HG02884 (cell line): Measurements from ENCODE around the gene ITPR1.

Source experiments
- ATAC-seq: cut with Tn5 transposase; IDR thresholded peaks from one replicate; pipeline ENCODE4 v1.9.1; 2021; ENCODE audit warnings: mild to moderate bottlenecking, moderate library complexity; ENCODE audit not compliant: unreplicated experiment

Gene ITPR1

DNA sequence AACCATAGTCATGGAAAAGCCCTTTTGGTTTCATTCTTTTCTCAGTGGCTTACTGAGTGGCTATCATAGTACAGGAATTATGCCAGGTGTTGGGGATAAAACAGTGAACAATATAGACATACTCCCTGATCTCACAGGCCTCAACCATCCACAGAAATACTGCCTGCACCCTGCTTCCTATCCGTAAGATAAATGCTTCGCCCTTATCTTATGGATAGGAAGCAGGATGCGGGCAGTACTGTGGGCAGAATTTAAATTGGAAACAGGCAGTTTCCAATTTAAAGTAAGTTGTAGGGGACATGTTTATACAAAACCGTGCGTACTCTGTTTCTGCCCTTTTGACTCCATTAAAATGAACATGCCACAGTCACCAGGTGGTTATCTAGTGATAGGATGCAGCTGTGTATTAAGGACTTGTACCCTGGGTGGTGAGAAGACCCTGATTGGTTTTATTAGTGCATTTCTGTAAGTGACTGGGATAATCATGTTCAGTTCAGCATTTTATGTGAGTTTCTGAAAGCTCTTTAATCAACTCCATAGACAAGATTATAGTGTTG, 344.3 kb downstream of the ITPR1 start:
- no peak for ATAC-seq

DNA sequence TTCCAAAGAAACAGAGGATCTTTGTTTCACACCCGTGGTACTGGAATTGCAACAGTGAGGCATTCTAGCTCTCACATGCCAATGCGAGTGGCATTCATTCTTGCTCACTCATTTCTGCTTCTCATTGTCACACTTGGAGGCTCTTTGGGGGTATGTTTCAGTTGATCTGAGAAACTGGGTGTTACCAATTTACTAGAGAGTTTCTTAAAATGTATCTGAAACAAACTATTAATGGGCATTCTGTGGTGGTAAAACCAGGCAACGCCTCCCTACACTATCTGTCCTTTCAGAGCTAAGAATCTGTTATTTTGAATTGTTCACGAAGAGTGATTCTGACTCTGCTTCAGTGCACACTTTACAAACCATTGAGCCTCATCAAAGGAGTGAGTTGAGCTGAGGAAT, 345.5 kb downstream of the ITPR1 start:
- peak; percentile 42 for ATAC-seq

DNA sequence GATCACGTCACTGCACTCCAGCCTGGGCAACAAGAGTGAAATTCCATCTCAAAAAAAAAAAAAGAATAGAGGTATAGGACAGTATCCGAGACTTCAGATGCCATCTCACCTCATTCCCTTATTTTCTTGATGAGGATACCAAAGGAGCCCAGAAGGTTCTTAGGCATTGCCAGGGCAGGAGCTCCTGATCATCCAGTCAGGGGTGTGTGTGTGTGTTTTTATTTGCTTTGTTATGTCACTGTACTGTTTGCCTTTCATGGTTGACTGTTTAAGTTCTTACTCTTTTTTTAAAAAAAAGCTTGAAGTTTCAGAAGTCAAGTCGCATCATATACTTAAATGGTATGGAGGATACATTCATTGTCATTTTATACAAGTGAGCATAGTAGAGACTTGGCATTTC, 346.1 kb downstream of the ITPR1 start:
- no peak for ATAC-seq

DNA sequence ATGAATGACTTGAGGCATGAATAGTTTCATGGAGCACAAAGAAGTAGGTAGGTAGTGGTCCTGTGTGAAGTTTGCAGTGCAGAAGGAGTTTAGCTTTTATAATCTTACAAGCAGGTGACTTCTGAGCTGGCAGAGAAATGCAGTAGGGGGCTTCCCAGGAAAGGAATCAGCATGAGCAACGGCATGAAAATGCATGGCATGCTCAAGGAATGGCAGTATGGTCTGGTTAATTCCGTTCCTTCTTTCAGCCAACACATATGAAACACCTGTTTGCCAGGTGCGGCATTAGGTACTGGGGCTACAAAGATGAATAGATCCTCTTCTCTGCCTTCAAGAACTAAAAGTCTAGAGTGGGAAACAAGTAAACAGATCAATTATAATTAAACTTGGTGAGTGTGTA, 348.1 kb downstream of the ITPR1 start:
- no peak for ATAC-seq

DNA sequence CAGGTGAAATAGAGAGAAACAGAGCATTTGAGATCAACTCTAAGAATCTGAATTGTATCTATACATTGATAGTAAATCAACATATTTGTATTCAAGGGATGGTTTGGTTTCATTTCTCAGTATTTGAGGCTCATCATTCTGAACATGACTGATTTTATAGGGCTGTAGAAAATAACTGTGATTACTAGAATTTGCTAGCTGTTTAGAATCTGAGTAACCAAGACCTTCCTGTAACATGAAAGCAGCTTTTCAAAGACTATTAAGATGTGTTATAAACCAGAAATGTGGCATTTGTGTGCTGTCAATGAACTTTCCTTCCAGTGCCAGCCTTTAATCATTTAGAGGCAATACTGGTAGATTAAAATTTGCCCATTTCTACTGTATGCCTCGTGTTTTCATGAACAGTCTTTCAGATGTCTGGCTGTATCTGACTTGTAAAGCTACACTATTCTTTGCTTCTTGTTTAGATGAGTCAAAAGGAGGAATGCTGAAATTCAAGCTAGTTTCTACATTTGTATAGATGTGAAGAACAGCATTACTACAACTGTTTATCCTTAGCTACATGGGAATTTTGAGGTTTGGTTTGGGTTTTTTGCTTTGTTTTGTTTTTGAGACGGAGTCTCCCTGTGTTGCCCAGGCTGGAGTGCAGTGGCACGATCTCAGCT, 348.8 kb downstream of the ITPR1 start:
- ATAC-seq, result no peak

DNA sequence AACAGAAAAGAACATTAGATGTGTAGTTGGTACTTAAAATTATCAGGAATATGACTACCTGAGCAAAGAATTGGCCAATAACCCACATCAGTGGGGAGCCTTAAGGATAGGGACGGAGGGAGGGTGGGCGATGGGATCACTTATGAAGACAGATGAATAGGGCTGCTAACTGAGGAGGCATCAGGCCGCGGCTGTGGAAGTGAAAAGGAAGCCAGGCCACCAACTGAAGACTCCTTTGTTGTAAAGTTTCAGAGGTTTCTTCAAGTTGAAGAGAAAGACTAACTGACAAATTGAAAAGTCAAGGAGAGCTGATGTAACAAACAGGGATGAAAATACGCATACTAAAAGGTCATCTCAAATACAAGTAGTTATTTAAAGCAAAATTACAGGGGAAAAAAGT, 350.5 kb downstream of the ITPR1 start:
- no peak for ATAC-seq

DNA sequence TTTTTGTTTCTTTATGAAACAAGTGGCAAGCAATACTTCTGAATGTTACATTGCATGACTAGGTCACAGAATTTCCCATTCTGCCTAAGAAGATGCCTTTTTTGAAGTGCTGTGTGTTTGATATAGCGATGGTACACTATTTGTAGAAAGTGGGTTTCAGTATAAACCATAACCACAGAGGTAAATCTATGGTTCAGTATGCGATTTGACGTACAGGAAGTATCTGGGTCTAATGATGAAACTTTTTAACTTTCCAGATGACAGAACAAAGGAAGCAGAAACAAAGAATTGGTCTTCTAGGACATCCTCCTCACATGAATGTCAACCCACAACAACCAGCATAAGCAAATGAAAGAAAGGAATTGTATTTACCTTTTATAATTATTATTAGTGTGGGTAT, 352.7 kb downstream of the ITPR1 start:
- ATAC-seq, result peak; percentile 73

DNA sequence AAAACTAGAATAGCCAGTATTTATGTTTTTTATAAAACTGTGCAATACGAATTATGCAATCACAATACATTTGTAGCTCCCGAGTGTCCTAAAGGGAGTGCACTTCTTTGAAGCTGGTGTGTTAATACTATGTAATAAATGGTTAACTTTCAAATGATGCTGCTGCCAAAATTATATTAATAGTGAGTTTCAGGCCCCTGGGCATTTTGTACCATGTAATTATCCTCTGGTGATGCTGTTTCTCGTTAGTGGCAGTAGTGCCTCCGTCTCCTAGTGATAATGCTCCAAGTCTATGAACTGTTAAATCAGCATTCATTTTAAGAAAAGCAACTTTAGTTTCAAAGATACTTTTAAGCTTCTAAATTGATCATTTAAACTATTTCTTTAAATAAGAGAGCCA, 353.4 kb downstream of the ITPR1 start:
- ATAC-seq, result no peak

DNA sequence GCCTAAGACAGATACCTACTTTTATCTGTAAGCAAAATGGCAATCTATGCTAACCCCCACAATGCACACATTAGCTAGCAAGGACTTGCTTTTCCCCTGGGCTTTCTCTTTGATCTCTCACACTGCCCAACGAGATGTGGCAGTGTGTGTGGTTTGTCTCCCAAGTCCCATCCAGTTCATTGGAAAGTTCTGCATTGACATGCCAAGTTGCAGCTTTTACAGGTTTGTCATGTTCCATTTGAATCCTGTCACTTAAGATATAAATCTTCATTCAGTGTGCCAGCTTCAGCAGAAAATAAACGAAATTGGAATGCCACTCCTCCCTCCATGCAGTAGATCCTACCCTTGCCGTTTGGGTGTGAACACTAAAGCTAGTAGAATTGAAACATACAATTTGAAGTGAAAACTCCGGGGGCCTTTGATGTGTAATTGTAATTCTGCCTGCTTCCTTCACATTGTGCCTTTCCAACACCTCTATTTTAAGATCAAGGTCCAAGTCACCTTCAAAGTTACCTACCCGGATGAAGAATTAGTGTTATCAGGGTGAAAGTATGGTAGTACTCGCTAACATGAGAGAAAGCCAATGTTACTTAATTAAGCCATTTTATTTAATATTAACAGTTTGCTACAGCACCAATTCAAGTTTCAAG, 355.2 kb downstream of the ITPR1 start:
- no peak for ATAC-seq

DNA sequence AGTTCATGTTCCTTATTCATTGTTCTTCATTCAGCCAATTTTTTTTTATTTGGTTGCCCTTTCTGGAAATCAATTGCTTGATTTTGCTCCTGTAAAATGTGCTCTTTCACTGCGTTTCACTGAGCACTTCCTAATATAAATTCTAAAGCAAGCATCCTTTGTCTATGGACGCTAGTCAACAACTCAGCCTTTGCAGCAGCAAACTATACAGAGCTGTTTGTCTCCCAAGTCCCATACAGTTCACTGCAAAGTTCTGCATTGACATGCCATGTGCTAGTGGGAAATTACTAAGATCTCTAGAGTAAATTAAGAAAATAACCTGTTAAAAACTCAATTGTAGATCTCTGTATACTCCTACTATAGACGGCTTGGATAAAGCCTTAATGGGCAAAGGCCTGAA, 356.0 kb downstream of the ITPR1 start:
- no peak for ATAC-seq

DNA sequence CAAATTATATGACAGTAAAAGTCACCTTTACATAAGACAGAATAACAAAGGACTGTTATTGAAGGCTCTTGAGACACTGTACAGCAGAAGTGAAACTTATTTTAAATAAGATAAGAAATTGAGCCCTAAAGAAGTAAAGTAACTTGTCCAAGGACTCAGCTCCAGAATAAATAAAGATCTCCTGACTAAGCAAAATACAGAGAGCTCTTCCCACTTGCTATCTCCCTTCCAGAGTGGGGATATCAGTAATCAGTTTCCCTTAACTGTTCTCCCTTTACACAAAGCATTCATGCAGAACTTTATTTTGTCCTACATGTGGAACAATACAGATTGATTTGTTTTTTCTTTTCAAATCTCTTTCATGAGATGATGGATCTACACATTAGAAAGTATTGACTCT, 356.6 kb downstream of the ITPR1 start:
- ATAC-seq, result no peak

DNA sequence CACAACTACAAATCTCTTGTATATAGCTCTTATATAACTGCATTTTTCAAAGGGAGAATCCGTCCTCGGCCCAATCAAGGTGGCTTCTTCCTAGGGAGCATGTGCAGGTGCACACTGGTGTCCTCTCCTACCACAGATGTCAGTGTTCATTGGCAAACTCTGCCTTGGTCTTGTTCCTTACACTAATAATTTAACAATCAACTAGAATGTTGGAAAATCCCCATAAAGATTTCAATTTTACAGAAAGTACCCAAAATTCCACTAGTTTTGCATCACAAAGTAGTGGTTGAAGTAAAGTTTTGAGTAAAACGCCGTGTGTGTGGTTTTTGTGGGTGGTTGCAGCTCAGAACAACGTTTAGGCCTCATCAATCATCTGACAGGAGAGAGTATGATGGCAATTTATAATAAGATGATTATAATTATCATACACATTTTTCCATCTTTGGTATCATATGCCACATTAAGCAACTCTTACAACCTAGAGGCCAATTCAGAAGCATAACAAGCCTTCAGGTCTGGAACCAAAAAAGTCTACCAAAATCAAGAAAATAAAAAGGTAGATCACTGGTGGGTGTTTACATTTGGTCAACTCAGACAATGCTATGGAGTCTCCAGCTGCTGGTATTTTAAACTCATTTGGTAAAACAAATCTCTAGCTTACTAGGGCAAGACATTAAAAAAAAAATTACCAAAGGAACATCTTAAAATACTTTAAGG, 357.2 kb downstream of the ITPR1 start:
- peak; percentile 43 for ATAC-seq

DNA sequence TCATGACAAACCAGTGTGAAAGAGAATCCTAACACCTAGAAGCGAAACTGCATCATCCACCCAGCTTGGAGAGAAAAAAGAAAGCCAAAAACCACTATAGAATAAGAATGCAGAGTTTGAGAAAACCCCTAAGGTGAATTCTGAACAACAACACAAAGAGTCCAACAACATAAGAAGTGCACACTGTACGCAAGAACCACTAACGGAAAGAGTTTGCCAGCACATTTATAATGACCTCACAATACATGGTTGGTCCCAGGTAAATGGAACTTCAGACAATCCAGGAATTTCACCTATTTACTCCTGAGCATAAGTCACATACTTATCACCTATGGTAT, 357.7 kb downstream of the ITPR1 start:
- peak; percentile 48 for ATAC-seq

DNA sequence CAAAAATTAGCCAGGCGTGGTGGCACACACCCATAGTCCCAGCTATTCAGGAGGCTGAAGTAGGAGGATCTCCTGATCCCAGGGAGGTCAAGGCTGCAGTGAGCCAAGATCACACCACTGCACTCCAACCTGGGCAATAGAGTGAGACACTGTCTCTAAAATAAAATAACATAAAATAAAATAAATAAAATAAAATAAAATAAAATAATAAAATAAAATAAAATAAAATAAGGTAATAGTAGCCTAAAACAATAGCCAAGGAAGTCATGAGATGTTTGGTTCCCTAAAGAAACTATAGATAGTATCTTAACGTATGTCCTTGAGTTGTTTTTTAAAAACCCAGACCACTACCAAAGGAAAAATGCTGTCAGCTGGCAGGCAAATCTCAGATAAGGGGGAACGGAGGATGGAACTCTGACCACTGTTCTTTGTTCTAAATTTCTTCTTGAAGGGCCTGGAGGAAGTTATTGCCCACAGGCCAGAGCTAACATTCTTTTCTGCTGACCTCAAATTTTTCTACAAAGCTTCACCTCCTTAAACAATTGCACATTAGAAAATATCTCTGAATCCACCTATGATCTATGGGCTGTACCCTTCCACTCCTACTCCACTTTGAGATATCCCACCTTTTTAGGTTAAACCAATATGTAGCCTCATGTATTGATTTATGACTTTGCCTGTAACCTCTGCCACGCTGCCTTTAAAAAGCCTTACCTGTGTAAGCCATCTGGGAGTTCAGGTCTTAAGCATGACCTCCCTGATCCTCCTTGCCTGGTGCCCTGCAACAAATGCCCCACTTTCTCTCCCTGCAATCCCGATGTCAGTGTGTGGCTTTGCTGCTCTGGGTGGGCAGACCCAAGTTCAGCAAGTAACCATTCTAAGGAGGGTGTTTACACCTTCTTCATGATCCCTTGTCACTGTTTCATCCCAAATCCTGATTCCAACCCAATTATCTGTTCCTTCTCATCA, 359.9 kb downstream of the ITPR1 start:
- ATAC-seq, result no peak

DNA sequence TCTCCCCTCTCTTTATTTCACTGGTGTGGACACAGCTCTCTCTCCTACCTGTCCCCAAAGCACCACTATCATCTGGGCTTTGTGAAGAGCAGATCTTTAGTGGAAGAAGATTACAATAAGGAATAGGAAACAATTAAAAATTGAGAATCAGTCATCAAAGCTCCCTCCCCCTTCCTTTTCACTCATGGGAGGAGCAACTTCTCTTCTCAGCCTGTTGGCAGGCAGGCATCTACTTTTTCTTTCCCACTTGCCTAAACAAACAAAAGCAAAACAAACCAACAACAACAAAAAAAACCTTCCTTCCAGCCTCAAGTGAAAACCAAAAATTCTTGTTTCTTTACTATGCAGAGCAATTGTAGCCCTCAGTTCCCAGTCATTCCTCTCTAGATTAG, 360.6 kb downstream of the ITPR1 start:
- ATAC-seq, result no peak

DNA sequence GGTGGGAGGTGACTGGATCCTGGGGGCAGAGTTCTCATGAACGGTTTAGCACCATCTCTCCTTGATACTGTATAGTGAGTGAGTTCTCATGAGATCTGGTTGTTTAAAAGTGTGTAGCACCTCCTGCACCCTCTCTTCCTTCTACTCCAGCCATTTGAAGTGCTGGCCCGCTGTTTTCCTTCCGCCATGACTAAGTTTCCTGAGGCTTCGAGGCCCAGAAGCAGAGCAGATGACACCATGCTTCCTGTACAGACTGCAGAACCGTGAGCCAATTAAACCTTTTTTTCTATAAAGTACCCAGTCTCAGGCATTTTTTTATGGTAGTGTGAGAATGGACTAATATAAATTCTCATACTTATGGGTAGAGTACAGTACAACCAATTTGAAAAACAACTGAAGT, 362.5 kb downstream of the ITPR1 start:
- ATAC-seq, result no peak

DNA sequence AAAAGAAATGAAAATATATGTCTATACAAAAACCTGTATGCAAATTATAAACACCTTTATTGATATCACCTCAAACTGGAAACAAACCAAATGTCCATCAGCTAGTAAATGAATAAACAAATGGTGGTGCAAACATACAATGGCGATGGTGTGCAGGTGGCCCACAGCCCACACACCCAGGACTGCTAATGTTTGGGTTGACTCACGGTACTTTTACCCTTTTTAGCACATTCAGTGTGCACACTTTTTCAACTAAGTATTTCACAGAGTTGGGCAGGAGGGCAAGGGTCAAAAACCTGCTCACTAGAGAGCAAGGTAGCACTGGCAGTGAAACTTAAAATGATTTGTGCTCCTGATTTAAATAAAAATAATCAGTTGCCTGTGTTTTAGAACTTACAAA, 363.0 kb downstream of the ITPR1 start:
- no peak for ATAC-seq

DNA sequence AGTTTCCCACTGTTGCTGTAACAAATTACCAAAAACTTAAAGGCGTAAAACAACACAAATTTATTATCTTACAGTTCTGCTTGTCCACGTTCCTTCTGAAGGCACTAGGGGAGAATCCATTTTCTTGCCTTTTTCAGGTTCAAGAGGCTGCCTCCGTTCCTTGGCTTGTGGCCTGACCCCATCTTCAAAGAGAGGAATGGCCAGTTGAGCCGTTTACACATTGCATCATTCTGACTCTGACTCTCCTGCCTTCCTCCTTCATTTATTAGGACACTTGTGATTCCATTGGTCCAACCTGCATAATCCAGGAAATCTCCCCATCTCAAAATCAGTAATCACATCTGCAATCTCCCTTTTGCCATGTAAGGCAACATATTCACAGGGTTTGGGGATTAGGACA, 363.4 kb downstream of the ITPR1 start:
- no peak for ATAC-seq

DNA sequence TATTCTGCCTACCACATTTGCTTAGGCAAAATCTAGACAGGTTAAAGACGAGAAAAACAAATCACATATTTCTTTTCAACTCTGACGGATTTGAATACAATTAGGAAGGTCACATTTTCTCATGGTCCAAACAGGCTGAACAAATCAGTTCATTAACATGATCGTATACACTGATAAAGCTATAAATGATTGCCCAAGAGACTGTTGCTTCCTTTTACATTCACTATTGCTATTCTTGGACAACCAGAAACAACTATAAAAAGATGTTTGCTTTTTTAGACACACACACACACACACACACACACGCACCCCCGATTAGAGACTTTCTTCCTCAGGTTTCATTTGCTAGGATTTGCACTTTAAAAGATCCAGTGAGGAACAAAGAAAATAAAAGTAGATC, 363.8 kb downstream of the ITPR1 start:
- ATAC-seq, result no peak

DNA sequence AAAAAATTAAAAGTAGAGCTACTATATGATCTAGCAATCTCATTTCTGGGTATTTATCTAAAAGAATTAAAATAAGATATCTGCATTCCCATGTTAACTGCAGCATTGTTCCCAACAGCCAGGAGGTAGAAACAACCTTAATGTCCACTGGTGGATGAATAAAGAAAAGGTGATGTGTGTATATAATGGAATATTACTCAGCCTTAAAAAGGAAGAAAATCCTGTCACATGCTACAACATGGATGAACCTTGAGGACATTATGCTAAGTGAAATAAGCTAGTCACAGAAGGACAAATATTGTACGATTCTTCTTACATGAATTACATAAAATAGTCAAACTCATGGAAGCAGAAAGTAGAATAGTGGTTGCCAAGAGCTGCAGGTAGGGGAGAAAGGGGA, 366.6 kb downstream of the ITPR1 start:
- no peak for ATAC-seq

DNA sequence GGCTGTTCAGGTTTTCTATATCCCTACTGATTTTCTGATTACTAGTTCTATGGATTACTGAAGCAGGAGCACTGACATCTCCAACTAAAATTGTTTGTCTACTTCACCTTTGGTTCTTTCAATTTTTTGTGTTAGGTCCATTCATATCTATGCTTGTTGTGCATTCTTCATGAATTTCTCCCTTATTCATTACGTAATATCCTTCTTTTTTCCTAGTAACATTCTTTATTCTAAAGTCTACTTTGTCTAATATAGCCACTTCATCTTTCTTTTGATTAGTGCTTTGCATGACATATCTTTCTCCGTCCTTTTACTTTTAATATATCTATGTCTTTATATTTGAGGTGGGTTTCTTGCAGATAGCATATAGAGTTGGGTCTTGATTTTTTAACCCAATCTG, 369.8 kb downstream of the ITPR1 start:
- no peak for ATAC-seq
